Prostate gland (tissue), 2 donors: ENCODE data around the gene AQP12B. TPM values are rescaled to one million over a fixed set of nuclear protein-coding genes. Genes with fewer than 3 reads are reported as not detected.

Experiments
- DNase-seq: peaks from one replicate; pipeline ENCODE4 v3.0.0-alpha.2; 2019; ENCODE audit warnings: low spot score
- H3K27ac ChIP-seq, 2 donors: fragments of 200-600 bp; sonication (generic); 2 replicates each; pipeline ENCODE4 v1.5.1; 2017 to 2019
- H3K27me3 ChIP-seq: fragments of 200-600 bp; sonication (generic); replicated peaks from 2 replicates; pipeline ENCODE4 v1.5.1; 2019; ENCODE audit not compliant: insufficient read depth
- H3K36me3 ChIP-seq, 2 donors: fragments of 200-600 bp; sonication (generic); 1 replicate in 1 of 2; 2 replicates in 1 of 2; pipeline versions ENCODE4 v1.5.1 to v1.8.1; 2017 to 2019
- H3K4me1 ChIP-seq: fragments of 200-600 bp; sonication (generic); replicated peaks from 2 replicates; pipeline ENCODE4 v1.5.1; 2019
- H3K4me3 ChIP-seq, 2 donors: fragments of 200-600 bp; sonication (generic); 2 replicates each; pipeline ENCODE4 v1.5.1; 2017 to 2019
- H3K9me3 ChIP-seq: fragments of 200-600 bp; sonication (generic); 2 replicates; pipeline ENCODE4 v1.5.1; 2017
- POLR2A ChIP-seq: fragments of 450-650 bp; IDR thresholded peaks from one replicate; pipeline ENCODE4 v1.6.1; 2016; ENCODE audit warnings: antibody characterized with exemption, mild to moderate bottlenecking
- POLR2AphosphoS5 ChIP-seq: sonication (generic); formaldehyde crosslinking; IDR thresholded peaks from one replicate; pipeline ENCODE4 v1.6.1; 2017; ENCODE audit warnings: antibody characterized with exemption
- WGBS: methylation state at CpG from one replicate; pipeline ENCODE4 v1.1.5; 2018; 5-methylcytosine and 5-hydroxymethylcytosine counted together
- intact Hi-C: fragments of 100-400 bp; cut with DNase I; formaldehyde crosslinking; loops from one replicate; pipeline ENCODE4 v1.14.2; 2022
- total RNA-seq, 2 donors: library from RNA; depleted of rRNA; stranded (reverse); fragments of >200 nt; gene quantifications; one replicate each; pipeline ENCODE4 v1.1.0, GENCODE V29; 2016
- TF ChIP-seq, protein P1 (sequence below), 4 experiments: fragments of 200-600 bp in 2 of 4; fragments of 450-650 bp in 2 of 4; sonication (generic) in 2 of 4; IDR thresholded peaks; 1 replicate in 3 of 4; 2 replicates in 1 of 4; pipeline ENCODE4 v1.5.1; 2016 to 2019; ENCODE audit warnings: antibody characterized with exemption in 4 of 4, mild to moderate bottlenecking in 2 of 4, moderate library complexity in 2 of 4

The AQP12B gene
- total RNA-seq, 2 donors from 2014 or later, result not detected

- TF ChIP-seq POLR2AphosphoS5 (no peak), POLR2A (no peak)
- TF ChIP-seq, protein P1, sequence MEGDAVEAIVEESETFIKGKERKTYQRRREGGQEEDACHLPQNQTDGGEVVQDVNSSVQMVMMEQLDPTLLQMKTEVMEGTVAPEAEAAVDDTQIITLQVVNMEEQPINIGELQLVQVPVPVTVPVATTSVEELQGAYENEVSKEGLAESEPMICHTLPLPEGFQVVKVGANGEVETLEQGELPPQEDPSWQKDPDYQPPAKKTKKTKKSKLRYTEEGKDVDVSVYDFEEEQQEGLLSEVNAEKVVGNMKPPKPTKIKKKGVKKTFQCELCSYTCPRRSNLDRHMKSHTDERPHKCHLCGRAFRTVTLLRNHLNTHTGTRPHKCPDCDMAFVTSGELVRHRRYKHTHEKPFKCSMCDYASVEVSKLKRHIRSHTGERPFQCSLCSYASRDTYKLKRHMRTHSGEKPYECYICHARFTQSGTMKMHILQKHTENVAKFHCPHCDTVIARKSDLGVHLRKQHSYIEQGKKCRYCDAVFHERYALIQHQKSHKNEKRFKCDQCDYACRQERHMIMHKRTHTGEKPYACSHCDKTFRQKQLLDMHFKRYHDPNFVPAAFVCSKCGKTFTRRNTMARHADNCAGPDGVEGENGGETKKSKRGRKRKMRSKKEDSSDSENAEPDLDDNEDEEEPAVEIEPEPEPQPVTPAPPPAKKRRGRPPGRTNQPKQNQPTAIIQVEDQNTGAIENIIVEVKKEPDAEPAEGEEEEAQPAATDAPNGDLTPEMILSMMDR (IDR thresholded peaks at IDR 0.05), result no peak
- no peaks in the 10 kb centered on the region for H3K27me3 ChIP-seq
- H3K4me3 ChIP-seq, result no peak overlapping the region
- H3K27ac ChIP-seq, result no peak overlapping the region
- no peaks in the 10 kb centered on the region for H3K36me3 ChIP-seq
- intact Hi-C loops, result no loop called here
- H3K4me1 ChIP-seq, result no peaks in the 10 kb centered on the region
- no peaks in the 10 kb centered on the region for H3K9me3 ChIP-seq
- no peak for DNase-seq
- WGBS, result 91% methylated on average over 28 of the region's 31 CpGs
Observed at GRCh38 chr2:240717681-240718581, 35.2 kb upstream of the AQP12B start.

DNA sequence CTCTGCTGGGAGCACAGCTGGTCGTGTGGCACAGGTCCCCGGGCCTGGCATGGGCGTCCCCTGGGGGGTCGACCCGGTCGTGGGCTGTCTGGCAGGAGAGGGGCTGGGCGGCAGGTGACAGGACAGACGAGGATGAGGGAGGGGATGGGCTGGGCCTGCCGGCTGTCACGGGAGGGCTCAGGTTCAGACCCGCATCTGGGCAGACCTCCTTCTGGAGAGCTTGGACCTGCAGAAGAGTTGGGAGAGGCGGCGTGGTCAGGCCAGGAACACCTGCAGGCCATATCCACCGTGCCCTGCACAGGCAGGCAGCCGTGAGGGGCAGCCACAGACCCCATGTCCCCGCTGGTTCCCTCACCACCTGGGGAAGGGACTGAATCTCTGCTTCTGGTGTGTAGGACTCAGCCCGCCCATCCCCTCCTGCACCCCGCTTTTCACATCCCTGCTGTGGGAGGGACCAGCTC, 34.5 kb upstream of the AQP12B start:
- WGBS, result 74% methylated on average over 18 of the region's 18 CpGs
- no peak overlapping the region for H3K4me3 ChIP-seq

GRCh38 chr2:240716130-240716798, 33.6 kb upstream of the AQP12B start:
- H3K9me3 ChIP-seq, result no peaks in the 10 kb centered on the region
- TF ChIP-seq POLR2AphosphoS5 (no peak), POLR2A (no peak)
- TF ChIP-seq, protein P1 (IDR thresholded peaks at IDR 0.05), result no peak
- no peaks in the 10 kb centered on the region for H3K27me3 ChIP-seq
- no peaks in the 10 kb centered on the region for H3K36me3 ChIP-seq
- no peak overlapping the region for H3K27ac ChIP-seq
- H3K4me3 ChIP-seq, result no peak overlapping the region
- no peaks in the 10 kb centered on the region for H3K4me1 ChIP-seq
- intact Hi-C loops, result no loop called here
- no peak for DNase-seq
- 91% methylated on average over 23 of the region's 23 CpGs for WGBS

More for the DNA sequence above, 34.5 kb upstream of the AQP12B start:
- Histone ChIP-seq H3K36me3 (no peaks in the 10 kb centered on the region), H3K27me3 (no peaks in the 10 kb centered on the region), H3K9me3 (no peaks in the 10 kb centered on the region), H3K4me1 (no peaks in the 10 kb centered on the region), H3K27ac (no peak overlapping the region)
- DNase-seq, result no peak
- no peak for TF ChIP-seq POLR2AphosphoS5
- TF ChIP-seq, protein P1 (IDR thresholded peaks at IDR 0.05), result no peak
- no peak for TF ChIP-seq POLR2A
- intact Hi-C loops, result no loop called here

DNA sequence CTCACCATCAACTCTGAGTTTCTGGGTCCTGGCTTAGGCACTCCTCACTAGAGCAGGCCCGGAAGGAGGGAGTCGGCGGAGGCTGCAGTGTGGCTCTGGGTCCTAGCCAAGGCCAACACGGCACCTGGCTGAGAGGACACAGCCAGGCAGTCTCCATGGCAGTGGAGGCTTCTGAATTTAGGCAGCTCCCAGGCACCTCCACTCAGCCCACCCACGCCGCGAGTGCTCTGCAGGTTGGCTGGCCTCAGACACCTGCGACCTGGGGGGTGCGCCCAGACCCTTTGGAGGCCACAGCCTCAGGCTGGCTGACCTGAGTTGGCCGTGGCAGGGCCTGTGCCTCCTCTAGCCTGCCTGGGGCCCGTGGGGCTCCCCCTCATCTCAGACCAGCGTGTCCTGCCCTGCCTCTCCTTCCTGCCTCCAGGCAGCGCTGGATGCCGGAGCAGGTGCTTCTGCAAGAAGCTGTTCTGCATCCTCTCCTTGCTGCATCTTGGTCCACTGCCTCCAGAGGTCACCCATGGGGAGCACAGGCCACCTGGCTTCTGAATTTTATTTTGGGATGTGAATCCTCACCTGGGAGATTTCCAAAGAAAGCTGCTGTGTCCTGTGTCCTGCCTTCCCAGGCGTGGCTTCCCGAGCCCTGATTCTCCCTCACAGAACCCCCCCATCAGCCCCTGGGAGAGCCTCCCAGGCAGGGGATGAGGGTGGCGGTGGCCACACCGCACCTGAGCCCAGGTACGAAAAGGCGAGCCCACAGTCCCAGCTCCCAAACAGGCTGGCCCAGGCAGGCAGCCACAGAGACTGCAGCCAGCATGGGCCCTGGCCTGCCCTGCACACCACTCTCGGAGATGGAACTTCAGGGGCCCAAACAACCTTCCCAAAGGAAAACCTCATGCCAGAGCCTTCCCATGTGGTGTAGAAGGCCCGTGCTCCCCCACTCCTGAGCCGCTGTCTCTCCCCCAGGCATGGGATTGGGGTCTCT, 32.4 kb upstream of the AQP12B start:
- Histone ChIP-seq H3K36me3 (no peaks in the 10 kb centered on the region), H3K27me3 (no peaks in the 10 kb centered on the region), H3K9me3 (no peaks in the 10 kb centered on the region), H3K27ac (no peak overlapping the region), H3K4me1 (no peaks in the 10 kb centered on the region), H3K4me3 (no peak overlapping the region)
- 70% methylated on average over 20 of the region's 23 CpGs for WGBS
- intact Hi-C loops, result no loop called here
- no peak for DNase-seq
- no peak for TF ChIP-seq POLR2A
- no peak for TF ChIP-seq POLR2AphosphoS5
- TF ChIP-seq, protein P1 (IDR thresholded peaks at IDR 0.05), result no peak
